Measurements from ENCODE around the gene CXCL11. TPM values are rescaled to one million over a fixed set of nuclear protein-coding genes. Genes with fewer than 3 reads are reported as not detected.

CXCL11 gene
- total RNA-seq, 1 experiment from 2014 or later = 0.30 TPM

DNA sequence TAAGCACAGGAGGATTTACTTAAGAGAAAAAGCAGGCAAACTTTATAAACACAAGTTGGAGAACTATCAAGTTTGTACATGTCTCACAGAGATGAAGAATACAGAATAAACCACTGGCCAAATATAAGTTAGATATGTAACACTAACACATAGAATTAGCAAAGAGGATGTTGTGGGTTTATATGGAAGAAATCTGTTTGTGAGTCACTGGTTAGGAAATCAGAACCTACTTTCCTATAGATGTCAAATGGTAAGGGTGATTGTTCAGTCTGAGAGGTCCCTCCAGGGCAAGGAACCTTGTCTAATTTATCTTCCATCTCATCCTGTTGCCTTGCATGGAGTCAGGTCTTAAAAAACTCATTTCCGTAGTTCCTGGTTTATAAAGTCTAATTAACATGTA, 23.9 kb upstream of the CXCL11 start:
- DNase-seq (ENCODE audit: low spot score) = no peak
- Histone ChIP-seq H3K36me3 (ENCODE audit: insufficient read depth, low read length, poor library complexity, severe bottlenecking) (no peaks in the 10 kb centered on the region), H3K4me1 (ENCODE audit: insufficient read depth, low read length, poor library complexity, severe bottlenecking) (no peaks in the 10 kb centered on the region), H3K27me3 (replicated peaks; ENCODE audit: insufficient read depth, low read depth, low read length, poor library complexity) (no peaks in the 10 kb centered on the region), H3K4me3 (ENCODE audit: low read depth, low read length, poor library complexity, severe bottlenecking) (no peak overlapping the region), H3K27ac (ENCODE audit: low read depth, low read length, poor library complexity, severe bottlenecking) (no peak overlapping the region), H3K9me3 (ENCODE audit: low read depth, low read length, poor library complexity, severe bottlenecking) (no peaks in the 10 kb centered on the region)
- CTCF ChIA-PET = no interaction called here
- no TSS peak for BruUV-seq (replicated peaks)
- TF ChIP-seq EZH2 (IDR thresholded peaks at IDR 0.05; ENCODE audit: borderline replicate concordance, low read depth, low read length, poor library complexity, severe bottlenecking) = no peak
- TF ChIP-seq, protein P1, sequence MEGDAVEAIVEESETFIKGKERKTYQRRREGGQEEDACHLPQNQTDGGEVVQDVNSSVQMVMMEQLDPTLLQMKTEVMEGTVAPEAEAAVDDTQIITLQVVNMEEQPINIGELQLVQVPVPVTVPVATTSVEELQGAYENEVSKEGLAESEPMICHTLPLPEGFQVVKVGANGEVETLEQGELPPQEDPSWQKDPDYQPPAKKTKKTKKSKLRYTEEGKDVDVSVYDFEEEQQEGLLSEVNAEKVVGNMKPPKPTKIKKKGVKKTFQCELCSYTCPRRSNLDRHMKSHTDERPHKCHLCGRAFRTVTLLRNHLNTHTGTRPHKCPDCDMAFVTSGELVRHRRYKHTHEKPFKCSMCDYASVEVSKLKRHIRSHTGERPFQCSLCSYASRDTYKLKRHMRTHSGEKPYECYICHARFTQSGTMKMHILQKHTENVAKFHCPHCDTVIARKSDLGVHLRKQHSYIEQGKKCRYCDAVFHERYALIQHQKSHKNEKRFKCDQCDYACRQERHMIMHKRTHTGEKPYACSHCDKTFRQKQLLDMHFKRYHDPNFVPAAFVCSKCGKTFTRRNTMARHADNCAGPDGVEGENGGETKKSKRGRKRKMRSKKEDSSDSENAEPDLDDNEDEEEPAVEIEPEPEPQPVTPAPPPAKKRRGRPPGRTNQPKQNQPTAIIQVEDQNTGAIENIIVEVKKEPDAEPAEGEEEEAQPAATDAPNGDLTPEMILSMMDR (conservative IDR thresholded peaks at IDR 0.05; ENCODE audit: low read depth, low read length) = no peak
- intact Hi-C loops (cut with micrococcal nuclease; ENCODE audit: unreplicated experiment) = no loop called here
- POLR2A ChIA-PET (ENCODE audit: low non-redundant PET) = no interaction called here

DNA sequence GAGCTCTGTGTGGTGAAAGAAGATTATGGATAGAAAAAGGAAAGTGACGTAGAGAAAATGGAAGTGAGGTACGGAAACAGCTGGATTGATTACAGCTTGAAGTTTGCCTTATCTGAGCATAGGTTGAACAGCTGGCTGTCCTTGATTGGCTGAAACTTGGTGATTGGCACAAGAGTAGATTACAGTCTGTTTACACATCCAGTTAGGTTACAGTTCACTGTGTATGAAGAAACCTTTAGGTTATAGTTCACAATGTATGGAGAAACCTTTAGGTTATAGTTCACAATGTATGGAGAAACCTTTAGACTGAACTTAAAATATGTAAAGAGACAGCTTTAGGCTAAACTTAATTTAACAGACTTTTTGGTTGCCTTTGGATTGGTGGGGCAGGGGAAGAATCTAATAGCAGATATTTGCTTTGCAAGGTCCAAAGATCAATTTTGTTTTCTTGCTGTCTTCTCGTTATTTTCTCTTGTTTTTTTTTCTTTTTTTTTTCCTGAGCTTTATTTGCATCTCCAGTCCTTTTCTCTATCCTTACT, 23.1 kb upstream of the CXCL11 start:
- CTCF ChIA-PET = no interaction called here

DNA sequence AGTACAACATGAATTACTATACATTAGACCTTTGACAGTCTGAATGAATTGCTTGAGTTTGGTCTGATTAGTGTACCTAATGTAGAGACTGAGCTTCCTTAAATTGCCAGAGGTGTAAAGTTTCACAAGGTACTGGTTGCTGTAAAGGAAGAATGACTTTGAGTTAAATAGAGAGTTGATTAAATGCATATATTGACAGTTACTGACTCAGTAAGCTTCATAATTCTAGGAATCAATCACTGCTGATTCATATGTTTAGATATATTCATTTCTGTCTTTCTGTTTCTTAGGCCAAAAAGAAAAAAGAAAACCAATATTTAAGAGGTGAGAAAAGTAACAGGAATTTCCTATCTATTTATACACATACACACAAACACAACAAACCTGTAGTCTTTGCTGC, 22.4 kb upstream of the CXCL11 start:
- Histone ChIP-seq H3K36me3 (ENCODE audit: insufficient read depth, low read length, poor library complexity, severe bottlenecking) (no peaks in the 10 kb centered on the region), H3K4me3 (ENCODE audit: low read depth, low read length, poor library complexity, severe bottlenecking) (no peak overlapping the region), H3K27me3 (replicated peaks; ENCODE audit: insufficient read depth, low read depth, low read length, poor library complexity) (no peaks in the 10 kb centered on the region), H3K4me1 (ENCODE audit: insufficient read depth, low read length, poor library complexity, severe bottlenecking) (no peaks in the 10 kb centered on the region), H3K9me3 (ENCODE audit: low read depth, low read length, poor library complexity, severe bottlenecking) (no peaks in the 10 kb centered on the region), H3K27ac (ENCODE audit: low read depth, low read length, poor library complexity, severe bottlenecking) (no peak overlapping the region)
- intact Hi-C loops (cut with micrococcal nuclease; ENCODE audit: unreplicated experiment) = no loop called here
- DNase-seq (ENCODE audit: low spot score) = no peak
- BruUV-seq (replicated peaks) = no TSS peak
- TF ChIP-seq, protein P1 (conservative IDR thresholded peaks at IDR 0.05; ENCODE audit: low read depth, low read length) = no peak
- TF ChIP-seq EZH2 (IDR thresholded peaks at IDR 0.05; ENCODE audit: borderline replicate concordance, low read depth, low read length, poor library complexity, severe bottlenecking) = no peak
- POLR2A ChIA-PET (ENCODE audit: low non-redundant PET) = no interaction called here
- CTCF ChIA-PET = no interaction called here

More for the DNA sequence above, 23.1 kb upstream of the CXCL11 start:
- no peaks in the 10 kb centered on the region for H3K9me3 ChIP-seq (ENCODE audit: low read depth, low read length, poor library complexity, severe bottlenecking)
- POLR2A ChIA-PET (ENCODE audit: low non-redundant PET) = no interaction called here
- intact Hi-C loops (cut with micrococcal nuclease; ENCODE audit: unreplicated experiment) = no loop called here
- no TSS peak for BruUV-seq (replicated peaks)
- H3K4me3 ChIP-seq (ENCODE audit: low read depth, low read length, poor library complexity, severe bottlenecking) = no peak overlapping the region
- TF ChIP-seq, protein P1 (conservative IDR thresholded peaks at IDR 0.05; ENCODE audit: low read depth, low read length) = no peak
- TF ChIP-seq EZH2 (IDR thresholded peaks at IDR 0.05; ENCODE audit: borderline replicate concordance, low read depth, low read length, poor library complexity, severe bottlenecking) = no peak
- DNase-seq (ENCODE audit: low spot score) = no peak
- no peak overlapping the region for H3K27ac ChIP-seq (ENCODE audit: low read depth, low read length, poor library complexity, severe bottlenecking)
- H3K4me1 ChIP-seq (ENCODE audit: insufficient read depth, low read length, poor library complexity, severe bottlenecking) = no peaks in the 10 kb centered on the region
- H3K36me3 ChIP-seq (ENCODE audit: insufficient read depth, low read length, poor library complexity, severe bottlenecking) = no peaks in the 10 kb centered on the region
- no peaks in the 10 kb centered on the region for H3K27me3 ChIP-seq (replicated peaks; ENCODE audit: insufficient read depth, low read depth, low read length, poor library complexity)
